ENCODE measurements around the gene PAGR1.

DNA sequence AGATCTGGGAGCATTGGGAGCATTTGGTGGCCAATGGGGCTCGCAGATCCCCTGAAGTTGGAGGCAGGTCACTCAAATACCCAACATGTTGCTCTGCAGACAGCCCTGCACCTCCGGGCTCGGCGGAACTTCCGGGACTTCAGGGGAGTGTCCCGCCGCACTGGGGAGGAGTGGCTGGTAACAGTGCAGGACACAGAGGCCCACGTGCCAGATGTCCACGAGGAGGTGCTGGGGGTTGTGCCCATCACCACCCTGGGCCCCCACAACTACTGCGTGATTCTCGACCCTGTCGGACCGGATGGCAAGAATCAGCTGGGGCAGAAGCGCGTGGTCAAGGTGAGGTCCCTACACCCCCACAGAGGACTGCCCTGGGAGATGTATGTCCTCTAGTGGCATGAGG is 20.7 kb downstream of the PAGR1 start:
- TF ChIP-seq POLR2AphosphoS5 (IDR thresholded peaks at IDR 0.05; ENCODE audit: low read depth, low read length) = no peak
- no peak for TF ChIP-seq SIN3A (IDR thresholded peaks at IDR 0.05; ENCODE audit: borderline replicate concordance, insufficient read depth, low read length)
- no peak for TF ChIP-seq TAF1 (IDR thresholded peaks at IDR 0.05; ENCODE audit: borderline replicate concordance, insufficient read depth, low read length)
- TF ChIP-seq, protein P1, sequence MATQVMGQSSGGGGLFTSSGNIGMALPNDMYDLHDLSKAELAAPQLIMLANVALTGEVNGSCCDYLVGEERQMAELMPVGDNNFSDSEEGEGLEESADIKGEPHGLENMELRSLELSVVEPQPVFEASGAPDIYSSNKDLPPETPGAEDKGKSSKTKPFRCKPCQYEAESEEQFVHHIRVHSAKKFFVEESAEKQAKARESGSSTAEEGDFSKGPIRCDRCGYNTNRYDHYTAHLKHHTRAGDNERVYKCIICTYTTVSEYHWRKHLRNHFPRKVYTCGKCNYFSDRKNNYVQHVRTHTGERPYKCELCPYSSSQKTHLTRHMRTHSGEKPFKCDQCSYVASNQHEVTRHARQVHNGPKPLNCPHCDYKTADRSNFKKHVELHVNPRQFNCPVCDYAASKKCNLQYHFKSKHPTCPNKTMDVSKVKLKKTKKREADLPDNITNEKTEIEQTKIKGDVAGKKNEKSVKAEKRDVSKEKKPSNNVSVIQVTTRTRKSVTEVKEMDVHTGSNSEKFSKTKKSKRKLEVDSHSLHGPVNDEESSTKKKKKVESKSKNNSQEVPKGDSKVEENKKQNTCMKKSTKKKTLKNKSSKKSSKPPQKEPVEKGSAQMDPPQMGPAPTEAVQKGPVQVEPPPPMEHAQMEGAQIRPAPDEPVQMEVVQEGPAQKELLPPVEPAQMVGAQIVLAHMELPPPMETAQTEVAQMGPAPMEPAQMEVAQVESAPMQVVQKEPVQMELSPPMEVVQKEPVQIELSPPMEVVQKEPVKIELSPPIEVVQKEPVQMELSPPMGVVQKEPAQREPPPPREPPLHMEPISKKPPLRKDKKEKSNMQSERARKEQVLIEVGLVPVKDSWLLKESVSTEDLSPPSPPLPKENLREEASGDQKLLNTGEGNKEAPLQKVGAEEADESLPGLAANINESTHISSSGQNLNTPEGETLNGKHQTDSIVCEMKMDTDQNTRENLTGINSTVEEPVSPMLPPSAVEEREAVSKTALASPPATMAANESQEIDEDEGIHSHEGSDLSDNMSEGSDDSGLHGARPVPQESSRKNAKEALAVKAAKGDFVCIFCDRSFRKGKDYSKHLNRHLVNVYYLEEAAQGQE (IDR thresholded peaks at IDR 0.05; ENCODE audit: insufficient read depth in 1 of 2, low read depth in 2 of 2, low read length in 2 of 2) = no peak
- TF ChIP-seq FOXP2 (optimal IDR thresholded peaks at IDR 0.05; ENCODE audit: borderline replicate concordance, extremely low read depth, extremely low read length, insufficient read depth) = no peak

Data from PFSK-1 (cell line).